HL-60 (cell line): ENCODE results near the gene GCAT.
A peak's percentile ranks its signal among the peaks of the same experiment; 100 is the strongest.
"Not testable (repeated sequence)": the region's sequence is repeated elsewhere in the genome, so short reads cannot be mapped to it uniquely, and the experiment has no call there.

Source experiments
- DNase-seq, 2 experiments: peaks; one replicate each; pipeline ENCODE4 v3.0.0-alpha.2; 2010 to 2020; ENCODE audit warnings: low read depth in 1 of 2, low spot score in 1 of 2
- H3K27ac ChIP-seq: fragments of 250-450 bp; sonication (Bioruptor Pico); replicated peaks from 2 replicates; pipeline ENCODE4 v1.5.1; 2020; ENCODE audit warnings: mild to moderate bottlenecking, moderate library complexity
- H3K27me3 ChIP-seq: fragments of 250-450 bp; sonication (Bioruptor Pico); 2 replicates; pipeline ENCODE4 v1.5.1; 2021; ENCODE audit warnings: mild to moderate bottlenecking, moderate library complexity; ENCODE audit not compliant: insufficient read depth, poor library complexity, severe bottlenecking
- H3K4me3 ChIP-seq: replicated peaks from 2 replicates; pipeline ENCODE4 v1.5.1; 2011; ENCODE audit warnings: mild to moderate bottlenecking, control low read depth, low read length; ENCODE audit not compliant: insufficient read depth
- GABPA ChIP-seq: IDR thresholded peaks from 2 replicates; pipeline ENCODE4 v1.6.1; 2012; ENCODE audit warnings: low read depth
- POLR2AphosphoS5 ChIP-seq: IDR thresholded peaks from 2 replicates; pipeline ENCODE4 v1.6.1; 2012; ENCODE audit warnings: low read depth
- SPI1 ChIP-seq: IDR thresholded peaks from 2 replicates; pipeline ENCODE4 v1.6.1; 2012; ENCODE audit warnings: low read depth, mild to moderate bottlenecking, borderline replicate concordance
- TF ChIP-seq, protein P1 (sequence below): IDR thresholded peaks from one replicate; pipeline ENCODE4 v1.5.1; 2011; ENCODE audit warnings: low read length, control low read depth, inconsistent platforms; ENCODE audit not compliant: insufficient read depth
- TF ChIP-seq, protein P2 (sequence below): IDR thresholded peaks from 2 replicates; pipeline ENCODE4 v1.6.1; 2012; ENCODE audit warnings: low read depth; ENCODE audit not compliant: insufficient replicate concordance

Gene GCAT

DNA sequence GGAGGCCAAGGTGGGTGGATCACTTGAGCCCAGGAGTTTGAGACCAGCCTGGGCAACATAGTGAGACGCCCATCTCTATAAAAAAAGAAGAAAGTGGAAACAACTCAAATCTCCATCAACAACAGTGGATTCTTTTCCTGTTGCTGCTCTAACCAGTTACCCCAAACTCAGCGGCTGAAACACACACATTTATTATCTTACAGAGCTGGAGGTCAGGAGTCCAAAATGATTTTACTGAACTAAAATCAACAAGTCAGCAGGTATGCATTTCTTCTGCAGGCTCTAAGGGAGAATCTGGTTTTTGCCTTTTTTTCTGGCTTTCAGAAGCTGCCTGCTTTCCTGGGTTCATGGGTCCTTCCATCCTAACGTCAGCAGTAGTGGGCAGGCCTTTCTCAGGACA, 11.7 kb upstream of the GCAT start:
- TF ChIP-seq GABPA (no peak), POLR2AphosphoS5 (no peak), SPI1 (no peak)
- TF ChIP-seq, protein P1, sequence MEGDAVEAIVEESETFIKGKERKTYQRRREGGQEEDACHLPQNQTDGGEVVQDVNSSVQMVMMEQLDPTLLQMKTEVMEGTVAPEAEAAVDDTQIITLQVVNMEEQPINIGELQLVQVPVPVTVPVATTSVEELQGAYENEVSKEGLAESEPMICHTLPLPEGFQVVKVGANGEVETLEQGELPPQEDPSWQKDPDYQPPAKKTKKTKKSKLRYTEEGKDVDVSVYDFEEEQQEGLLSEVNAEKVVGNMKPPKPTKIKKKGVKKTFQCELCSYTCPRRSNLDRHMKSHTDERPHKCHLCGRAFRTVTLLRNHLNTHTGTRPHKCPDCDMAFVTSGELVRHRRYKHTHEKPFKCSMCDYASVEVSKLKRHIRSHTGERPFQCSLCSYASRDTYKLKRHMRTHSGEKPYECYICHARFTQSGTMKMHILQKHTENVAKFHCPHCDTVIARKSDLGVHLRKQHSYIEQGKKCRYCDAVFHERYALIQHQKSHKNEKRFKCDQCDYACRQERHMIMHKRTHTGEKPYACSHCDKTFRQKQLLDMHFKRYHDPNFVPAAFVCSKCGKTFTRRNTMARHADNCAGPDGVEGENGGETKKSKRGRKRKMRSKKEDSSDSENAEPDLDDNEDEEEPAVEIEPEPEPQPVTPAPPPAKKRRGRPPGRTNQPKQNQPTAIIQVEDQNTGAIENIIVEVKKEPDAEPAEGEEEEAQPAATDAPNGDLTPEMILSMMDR = no peak
- TF ChIP-seq, protein P2, sequence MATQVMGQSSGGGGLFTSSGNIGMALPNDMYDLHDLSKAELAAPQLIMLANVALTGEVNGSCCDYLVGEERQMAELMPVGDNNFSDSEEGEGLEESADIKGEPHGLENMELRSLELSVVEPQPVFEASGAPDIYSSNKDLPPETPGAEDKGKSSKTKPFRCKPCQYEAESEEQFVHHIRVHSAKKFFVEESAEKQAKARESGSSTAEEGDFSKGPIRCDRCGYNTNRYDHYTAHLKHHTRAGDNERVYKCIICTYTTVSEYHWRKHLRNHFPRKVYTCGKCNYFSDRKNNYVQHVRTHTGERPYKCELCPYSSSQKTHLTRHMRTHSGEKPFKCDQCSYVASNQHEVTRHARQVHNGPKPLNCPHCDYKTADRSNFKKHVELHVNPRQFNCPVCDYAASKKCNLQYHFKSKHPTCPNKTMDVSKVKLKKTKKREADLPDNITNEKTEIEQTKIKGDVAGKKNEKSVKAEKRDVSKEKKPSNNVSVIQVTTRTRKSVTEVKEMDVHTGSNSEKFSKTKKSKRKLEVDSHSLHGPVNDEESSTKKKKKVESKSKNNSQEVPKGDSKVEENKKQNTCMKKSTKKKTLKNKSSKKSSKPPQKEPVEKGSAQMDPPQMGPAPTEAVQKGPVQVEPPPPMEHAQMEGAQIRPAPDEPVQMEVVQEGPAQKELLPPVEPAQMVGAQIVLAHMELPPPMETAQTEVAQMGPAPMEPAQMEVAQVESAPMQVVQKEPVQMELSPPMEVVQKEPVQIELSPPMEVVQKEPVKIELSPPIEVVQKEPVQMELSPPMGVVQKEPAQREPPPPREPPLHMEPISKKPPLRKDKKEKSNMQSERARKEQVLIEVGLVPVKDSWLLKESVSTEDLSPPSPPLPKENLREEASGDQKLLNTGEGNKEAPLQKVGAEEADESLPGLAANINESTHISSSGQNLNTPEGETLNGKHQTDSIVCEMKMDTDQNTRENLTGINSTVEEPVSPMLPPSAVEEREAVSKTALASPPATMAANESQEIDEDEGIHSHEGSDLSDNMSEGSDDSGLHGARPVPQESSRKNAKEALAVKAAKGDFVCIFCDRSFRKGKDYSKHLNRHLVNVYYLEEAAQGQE = no peak
- Histone ChIP-seq H3K4me3 (no peak overlapping the region), H3K27me3 (no peaks in the 10 kb centered on the region), H3K27ac (no peak overlapping the region)
- no peak for DNase-seq

DNA sequence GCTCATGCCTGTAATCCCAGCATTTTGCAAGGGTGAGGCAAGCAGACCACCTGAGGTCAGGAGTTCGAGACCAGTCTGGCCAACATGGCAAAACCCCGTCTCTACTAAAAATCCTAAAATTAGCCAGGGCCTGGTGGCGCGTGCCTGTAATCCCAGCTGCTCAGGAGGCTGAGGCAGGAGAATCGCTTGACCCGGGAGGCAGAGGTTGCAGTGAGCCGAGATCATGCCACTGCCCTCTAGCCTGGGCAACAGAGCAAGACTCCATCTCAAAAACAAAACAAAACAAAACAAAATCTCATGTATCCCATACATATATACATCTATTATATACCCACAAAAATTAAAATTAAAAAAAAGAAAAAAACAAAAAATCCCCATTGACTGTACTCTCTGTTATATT, 10.5 kb upstream of the GCAT start:
- not testable (repeated sequence) for DNase-seq, H3K27me3 ChIP-seq, H3K27ac ChIP-seq, H3K4me3 ChIP-seq

DNA sequence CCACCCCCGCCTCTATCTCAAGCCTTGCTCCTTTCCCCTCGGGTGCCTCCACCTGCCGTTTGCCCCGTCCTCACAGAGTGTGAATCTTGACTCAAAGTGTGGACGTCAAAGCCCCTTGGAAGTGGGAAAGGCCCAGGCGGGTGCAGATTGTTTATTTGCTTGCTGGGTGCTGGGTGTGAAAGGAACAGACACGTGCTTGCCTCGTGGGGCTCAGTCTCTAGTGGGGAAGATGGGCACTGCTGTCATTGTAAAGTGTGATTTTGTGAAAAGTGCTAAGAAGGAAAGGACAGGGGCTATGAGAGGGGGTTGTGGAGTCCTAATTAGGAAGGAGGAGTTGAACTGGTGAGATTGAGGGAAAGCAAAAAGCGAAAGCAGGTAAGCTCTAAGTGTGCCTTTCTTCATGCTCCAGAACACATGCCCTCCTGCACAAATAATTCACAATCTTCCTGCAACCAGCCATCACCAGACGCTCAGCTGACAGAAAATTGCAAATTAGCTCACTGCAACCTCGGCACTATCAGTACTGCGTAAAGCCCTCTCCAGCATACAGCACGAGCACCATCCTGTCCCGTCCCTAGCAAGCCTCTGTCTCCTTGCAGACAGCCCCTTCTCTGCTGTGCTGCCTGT, 9.7 kb upstream of the GCAT start:
- Histone ChIP-seq H3K27ac (no peak overlapping the region), H3K4me3 (no peak overlapping the region), H3K27me3 (peaks cover under 1% of the 10 kb centered on the region)
- DNase-seq = no peak
- TF ChIP-seq, protein P1 = no peak
- TF ChIP-seq SPI1 (no peak), POLR2AphosphoS5 (no peak), GABPA (no peak)
- TF ChIP-seq, protein P2 = no peak

DNA sequence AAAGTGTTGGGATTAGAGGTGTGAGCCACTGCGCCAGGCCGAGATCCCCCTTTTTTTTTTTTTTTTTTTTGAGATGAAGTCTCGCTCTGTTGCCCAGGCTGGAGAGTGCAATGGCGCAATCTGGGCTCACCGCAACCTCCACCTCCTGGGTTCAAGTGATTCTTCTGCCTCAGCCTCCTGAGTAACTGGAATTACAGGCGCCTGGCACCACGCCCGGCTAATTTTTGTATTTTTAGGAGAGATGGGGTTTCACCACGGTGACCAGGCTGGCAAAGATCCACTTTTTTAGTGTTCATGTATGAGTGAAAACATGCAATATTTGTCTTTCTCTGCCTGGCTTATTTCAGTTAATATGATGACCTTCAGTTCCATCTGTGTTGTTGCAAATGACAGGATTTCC, 7.8 kb upstream of the GCAT start:
- not testable (repeated sequence) for DNase-seq, H3K27ac ChIP-seq, H3K4me3 ChIP-seq
- H3K27me3 ChIP-seq = peaks cover 15% of the 10 kb centered on the region

DNA sequence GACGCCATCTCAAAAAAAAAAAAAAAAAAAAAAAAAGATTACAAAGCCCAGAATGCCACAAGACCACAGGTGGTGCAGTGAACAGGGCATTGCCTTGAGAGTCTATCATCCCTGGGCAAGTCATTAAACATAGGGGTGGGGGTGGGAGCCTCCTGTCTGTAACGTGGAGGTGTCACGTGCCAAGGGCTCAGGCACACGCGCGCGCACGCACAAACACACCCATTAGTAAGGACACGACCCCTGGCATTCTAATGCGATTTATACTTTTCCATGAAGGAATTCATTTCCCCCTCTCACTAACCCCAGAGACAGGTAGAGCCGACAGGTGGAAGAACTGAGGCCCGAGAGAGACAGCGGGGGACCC, 5.8 kb upstream of the GCAT start:
- Histone ChIP-seq H3K27ac (no peak overlapping the region), H3K27me3 (peaks cover 21% of the 10 kb centered on the region), H3K4me3 (peak overlapping the region; percentile 62)
- no peak for DNase-seq
- TF ChIP-seq, protein P2 = no peak
- TF ChIP-seq POLR2AphosphoS5 (no peak), GABPA (no peak), SPI1 (no peak)
- TF ChIP-seq, protein P1 = no peak
